Head of caudate nucleus (tissue), 42 donors: ENCODE data around the gene TSPAN13.

Source experiments
- DNase-seq, 42 donors: peaks; one replicate each; pipeline versions ENCODE4 v3.0.0 to v3.0.0-alpha.2; 2020 to 2021; ENCODE audit warnings: mixed read lengths in 7 of 42
- intact Hi-C: fragments of 100-400 bp; cut with DNase I; formaldehyde crosslinking; loops from one replicate; pipeline ENCODE4 v1.15.0; 2022

TSPAN13 gene

DNA sequence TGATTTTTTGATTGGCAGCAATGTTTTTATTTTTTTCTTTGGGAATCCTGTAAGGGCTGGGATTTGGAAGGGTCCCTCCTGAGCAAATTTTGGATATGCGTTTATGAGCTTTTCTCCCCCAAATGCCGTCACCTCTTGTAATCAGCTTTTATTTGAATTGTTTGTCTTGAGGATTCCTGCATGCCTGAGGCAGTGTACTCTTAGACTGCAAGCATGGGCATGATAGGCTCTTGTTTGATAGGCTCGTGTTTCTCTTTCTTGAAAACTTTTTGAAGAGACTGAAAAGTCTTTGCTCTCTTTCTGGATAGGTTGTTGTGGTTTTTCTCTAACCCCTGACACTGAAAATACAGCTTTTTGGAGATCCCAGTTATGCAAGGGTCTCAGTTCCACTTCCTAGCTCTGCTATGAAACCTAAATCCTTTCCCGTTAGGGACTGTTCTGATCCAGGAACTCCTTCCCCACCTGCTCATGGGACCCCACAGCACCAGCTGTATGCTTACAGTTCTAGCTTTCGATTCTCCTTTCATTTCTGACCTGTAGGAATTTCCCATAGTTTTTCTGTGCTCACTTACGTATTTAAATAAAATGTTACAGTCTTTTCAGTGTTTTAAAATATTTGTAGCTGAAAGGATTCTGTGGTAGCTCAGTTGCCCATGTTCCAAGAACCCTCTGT is 17.2 kb downstream of the TSPAN13 start:
- intact Hi-C loops, result no loop called here
- DNase-seq, result no peak

GRCh38 chr7:16773326-16773725 is 19.8 kb downstream of the TSPAN13 start:
- DNase-seq, result no peak
- intact Hi-C loops, result no loop called here

DNA sequence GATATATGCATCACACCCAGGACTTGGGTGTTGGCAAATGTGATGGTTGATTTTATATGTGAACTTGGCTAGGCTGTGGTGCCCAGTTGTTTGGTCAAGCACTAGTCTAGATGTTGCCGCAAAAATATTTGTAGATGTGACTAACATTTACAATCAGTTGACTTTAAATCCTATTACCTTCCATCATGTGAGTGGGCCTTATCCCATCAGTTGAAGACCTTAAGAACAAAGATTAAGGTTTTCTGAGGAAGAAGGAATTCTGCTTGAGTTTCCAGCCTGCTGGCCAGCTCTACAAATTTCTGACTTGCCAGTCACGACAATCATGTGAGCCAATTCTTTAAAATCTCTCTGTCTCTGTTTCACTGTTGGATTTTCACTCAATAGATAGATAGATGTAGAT is 20.3 kb downstream of the TSPAN13 start:
- intact Hi-C loops, result no loop called here
- no peak for DNase-seq

DNA sequence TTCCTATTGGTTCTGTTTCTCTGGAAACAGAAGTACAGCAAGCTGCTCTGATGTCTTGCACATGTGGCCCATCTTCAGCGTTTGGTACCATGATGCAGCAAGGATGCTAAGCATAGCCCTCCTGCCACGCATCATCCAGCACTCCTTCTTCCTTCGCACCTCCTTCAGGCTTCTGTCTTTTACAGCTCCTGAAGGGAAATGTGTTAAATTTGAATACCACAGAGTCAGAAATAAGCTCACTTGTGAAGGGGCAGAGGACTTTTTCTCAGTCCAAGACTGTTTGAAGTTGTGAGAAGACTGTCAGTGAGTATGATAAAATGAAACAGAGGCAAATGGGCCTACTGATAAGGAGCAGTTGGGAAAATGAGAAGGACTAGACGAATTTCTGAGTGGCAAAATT is 20.7 kb downstream of the TSPAN13 start:
- intact Hi-C loops, result no loop called here
- no peak for DNase-seq

- intact Hi-C loops, result no loop called here
- DNase-seq, result no peak
These were observed 21.4 kb downstream of the TSPAN13 start for GRCh38 chr7:16774986-16775385.

DNA sequence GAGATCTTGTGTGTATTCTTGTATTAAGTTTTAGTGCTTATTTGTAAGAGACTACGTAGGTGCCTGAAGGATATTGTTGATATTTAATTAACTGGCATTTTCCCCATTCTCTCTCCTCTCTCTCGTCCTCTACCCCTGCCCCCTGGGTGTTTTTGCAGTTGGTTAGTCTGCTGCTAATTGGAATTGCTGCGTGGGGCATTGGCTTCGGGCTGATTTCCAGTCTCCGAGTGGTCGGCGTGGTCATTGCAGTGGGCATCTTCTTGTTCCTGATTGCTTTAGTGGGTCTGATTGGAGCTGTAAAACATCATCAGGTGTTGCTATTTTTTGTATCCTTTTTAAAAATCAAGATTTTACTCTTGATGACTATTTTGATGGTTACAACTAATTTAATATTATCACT is 22.5 kb downstream of the TSPAN13 start:
- DNase-seq, result no peak
- intact Hi-C loops, result no loop called here

GRCh38 chr7:16778476-16778875 is 24.9 kb downstream of the TSPAN13 start:
- intact Hi-C loops, result no loop called here
- DNase-seq, result no peak

DNA sequence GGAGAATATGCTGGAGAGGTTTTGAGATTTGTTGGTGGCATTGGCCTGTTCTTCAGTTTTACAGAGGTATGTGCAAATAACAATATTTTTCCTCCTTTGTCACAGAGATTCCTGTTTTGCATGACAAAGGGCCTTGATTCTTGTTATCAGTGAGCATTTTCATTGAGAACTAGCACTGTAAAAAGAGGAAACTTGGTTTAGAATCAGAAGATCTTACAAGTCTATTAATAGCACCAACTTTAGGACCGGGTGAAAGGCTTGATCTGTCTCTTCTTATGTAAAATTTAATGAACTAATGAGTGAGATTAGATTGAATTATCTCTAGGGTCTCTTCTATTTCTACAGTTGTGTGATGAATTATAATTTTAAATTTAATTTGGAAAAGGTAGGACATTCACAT is 25.5 kb downstream of the TSPAN13 start:
- intact Hi-C loops, result no loop called here
- DNase-seq, result no peak

DNA sequence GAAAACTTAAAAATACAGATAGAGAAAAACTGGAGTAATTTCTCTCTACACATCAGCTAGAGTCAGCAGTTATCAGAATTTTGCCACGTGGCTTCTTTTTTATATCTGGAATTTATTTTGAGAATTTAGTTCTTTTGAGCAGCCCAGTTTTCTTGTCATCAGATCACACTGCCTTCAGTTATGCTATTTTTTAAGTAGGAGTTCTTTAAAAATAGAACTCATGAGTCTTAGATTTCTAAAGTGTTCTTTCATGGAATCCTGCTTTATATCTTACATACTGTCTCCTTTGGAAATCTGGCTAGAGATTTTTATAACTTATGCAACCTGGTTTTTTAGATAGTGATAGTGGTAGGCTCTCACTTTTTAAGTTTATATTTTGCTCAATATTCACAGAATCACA is 27.0 kb downstream of the TSPAN13 start:
- DNase-seq, result peak in 2 of 42 donors; percentile 13 to 18
- intact Hi-C loops, result no loop called here

- intact Hi-C loops, result no loop called here
- DNase-seq, result no peak
These were observed 31.8 kb downstream of the TSPAN13 start for GRCh38 chr7:16785321-16785720.

DNA sequence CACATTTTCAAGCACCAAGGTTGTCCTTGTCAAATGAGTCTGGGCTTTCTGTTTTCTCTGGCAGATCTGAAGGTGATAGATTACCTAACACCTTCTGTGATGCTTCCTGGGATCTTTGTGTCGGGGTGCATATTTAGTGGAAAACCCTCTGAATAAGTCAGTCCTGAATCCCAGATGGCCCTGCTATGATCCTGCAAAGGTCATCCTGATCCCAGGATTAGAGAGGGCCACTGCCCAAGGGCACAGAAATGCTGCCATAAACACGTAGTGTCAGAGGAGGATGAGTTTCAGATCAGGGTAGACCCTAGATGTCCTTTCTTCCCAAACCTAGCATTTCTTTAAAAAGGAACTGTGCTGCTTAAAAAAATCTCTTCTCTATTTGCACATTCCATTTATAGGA is 32.3 kb downstream of the TSPAN13 start:
- intact Hi-C loops, result no loop called here
- no peak for DNase-seq

GRCh38 chr7:16786257-16786656 is 32.7 kb downstream of the TSPAN13 start:
- no peak for DNase-seq

GRCh38 chr7:16787127-16787526 is 33.6 kb downstream of the TSPAN13 start:
- intact Hi-C loops, result no loop called here
- no peak for DNase-seq

More at GRCh38 chr7:16786257-16786656, 32.7 kb downstream of the TSPAN13 start:
- intact Hi-C loops, result no loop called here

DNA sequence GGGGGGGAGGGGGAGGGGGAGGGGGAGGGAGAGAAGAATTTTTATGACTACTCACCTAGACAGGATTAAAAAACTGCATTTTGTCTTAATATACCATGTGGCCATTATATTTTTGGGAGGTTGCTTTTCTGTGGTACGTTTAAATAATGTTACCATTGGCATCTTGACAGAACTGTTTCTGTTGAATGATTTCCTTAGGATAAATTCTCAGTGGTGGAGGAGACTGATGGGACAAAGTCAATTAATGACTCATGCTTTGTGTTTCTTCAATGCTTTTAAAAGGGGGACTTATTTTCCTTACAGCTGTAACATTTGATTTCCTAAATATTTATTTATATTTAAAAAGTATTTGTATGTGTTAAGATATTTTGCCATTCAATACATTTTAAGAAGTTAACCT is 37.5 kb downstream of the TSPAN13 start:
- intact Hi-C loops, result no loop called here
- DNase-seq, result no peak

GRCh38 chr7:16791905-16792698 is 38.5 kb downstream of the TSPAN13 start:
- DNase-seq, result no peak
- intact Hi-C loops, result no loop called here

- intact Hi-C loops, result no loop called here
- DNase-seq, result no peak
These were observed 41.4 kb downstream of the TSPAN13 start for GRCh38 chr7:16794986-16795385.

GRCh38 chr7:16795624-16796023 is 42.1 kb downstream of the TSPAN13 start:
- intact Hi-C loops, result no loop called here
- DNase-seq, result no peak

DNA sequence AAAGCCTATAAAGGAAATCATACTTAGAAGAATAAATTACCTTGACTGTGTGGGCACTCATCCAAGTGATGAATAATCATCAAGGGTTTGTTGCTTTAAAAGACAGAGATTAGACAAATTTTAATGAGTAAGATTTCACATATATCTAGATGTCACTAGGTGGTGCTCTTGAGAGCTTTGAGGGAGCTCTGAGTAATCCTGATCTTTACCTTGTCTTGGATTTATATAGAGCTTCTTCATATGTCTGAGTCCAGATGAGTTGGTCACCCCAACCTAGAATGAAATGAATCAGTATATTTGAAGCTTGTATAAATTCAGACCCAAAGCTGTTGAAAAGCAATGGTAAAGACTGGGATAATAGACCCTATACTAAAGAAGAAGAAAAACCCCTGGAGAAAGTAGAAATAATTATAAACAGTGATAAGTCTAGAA is 47.6 kb downstream of the TSPAN13 start:
- DNase-seq, result peak in 1 of 42 donors; percentile 11
- intact Hi-C loops, result no loop called here

DNA sequence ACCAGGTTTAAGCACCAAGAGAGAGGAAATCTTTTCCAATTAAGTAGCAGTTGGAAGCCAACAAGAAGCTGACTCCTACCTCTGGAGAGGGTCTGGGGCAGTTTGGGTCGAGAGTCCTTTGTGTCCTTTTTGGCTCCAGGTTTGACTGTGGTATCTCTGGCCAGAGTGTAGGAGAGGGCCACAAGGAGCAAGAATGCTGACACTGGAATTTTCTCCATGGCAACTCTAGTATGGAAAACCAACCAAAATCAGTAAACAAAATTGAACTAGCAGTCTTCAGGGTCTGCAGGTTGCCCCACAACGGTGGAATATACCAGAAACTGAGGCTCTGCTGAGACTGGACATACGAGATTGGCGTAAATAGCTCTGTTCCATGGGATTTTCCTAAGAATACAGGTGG is 48.0 kb downstream of the TSPAN13 start:
- intact Hi-C loops, result no loop called here
- no peak for DNase-seq

DNA sequence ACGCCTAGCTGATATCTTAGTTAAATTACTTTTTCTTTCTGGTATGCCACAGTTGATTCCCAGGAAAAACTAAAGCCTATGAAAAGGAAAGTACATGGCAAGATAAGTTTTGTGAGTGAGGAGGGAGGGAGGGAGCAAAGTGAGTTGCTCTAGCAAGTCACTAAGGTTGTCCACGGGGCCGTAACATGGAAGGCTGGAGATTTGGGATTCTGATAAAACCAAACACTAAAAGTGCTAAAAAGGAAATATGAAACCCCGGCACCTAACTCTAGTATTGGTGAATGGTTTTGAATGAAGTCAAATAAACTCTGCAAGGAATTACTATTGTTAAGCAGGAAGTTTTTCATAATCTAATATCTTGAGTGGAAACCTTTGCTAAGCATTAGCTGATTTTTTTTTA is 49.6 kb downstream of the TSPAN13 start:
- intact Hi-C loops, result no loop called here
- no peak for DNase-seq
